ENCODE data around the gene EYA2.

DNA sequence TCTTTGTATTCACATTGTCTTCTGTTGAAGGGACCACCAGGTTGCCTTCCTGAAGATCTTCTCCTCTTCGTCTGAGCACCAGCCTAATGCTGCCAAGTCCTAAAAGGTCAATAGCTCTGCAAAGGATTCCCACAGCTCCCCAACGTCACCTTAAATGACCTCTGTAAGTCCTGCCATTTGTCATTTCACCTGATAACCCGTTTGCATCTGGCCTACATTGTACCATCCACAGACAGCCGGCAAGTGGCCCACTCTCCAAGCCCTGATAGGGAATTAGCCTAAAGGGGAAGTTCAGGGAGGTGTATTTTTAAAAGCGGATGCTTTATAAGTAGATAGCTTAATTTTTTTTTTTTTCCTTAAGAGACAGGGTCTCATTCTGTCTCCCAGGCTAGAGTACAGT is 334.0 kb downstream of the EYA2 start:
- TF ChIP-seq, protein P1, sequence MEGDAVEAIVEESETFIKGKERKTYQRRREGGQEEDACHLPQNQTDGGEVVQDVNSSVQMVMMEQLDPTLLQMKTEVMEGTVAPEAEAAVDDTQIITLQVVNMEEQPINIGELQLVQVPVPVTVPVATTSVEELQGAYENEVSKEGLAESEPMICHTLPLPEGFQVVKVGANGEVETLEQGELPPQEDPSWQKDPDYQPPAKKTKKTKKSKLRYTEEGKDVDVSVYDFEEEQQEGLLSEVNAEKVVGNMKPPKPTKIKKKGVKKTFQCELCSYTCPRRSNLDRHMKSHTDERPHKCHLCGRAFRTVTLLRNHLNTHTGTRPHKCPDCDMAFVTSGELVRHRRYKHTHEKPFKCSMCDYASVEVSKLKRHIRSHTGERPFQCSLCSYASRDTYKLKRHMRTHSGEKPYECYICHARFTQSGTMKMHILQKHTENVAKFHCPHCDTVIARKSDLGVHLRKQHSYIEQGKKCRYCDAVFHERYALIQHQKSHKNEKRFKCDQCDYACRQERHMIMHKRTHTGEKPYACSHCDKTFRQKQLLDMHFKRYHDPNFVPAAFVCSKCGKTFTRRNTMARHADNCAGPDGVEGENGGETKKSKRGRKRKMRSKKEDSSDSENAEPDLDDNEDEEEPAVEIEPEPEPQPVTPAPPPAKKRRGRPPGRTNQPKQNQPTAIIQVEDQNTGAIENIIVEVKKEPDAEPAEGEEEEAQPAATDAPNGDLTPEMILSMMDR (conservative IDR thresholded peaks at IDR 0.05; ENCODE audit: low read depth, low read length) = no peak
- TF ChIP-seq RAD21 (IDR thresholded peaks at IDR 0.05; ENCODE audit: low read length) = no peak
- TF ChIP-seq CEBPB (IDR thresholded peaks at IDR 0.05; ENCODE audit: low read depth, low read length) = no peak
- no peak for TF ChIP-seq POLR2A (IDR thresholded peaks at IDR 0.05; ENCODE audit: low read depth, low read length)
- no peak for TF ChIP-seq RFX5 (IDR thresholded peaks at IDR 0.05; ENCODE audit: low read depth, low read length)
- no peak for TF ChIP-seq BHLHE40 (IDR thresholded peaks at IDR 0.05; ENCODE audit: low read depth, low read length)
- no peak for TF ChIP-seq FOS (IDR thresholded peaks at IDR 0.05; ENCODE audit: low read depth, low read length)
- no peak for TF ChIP-seq CHD1 (IDR thresholded peaks at IDR 0.05; ENCODE audit: low read depth, low read length)
- TF ChIP-seq RCOR1 (IDR thresholded peaks at IDR 0.05; ENCODE audit: insufficient replicate concordance, low read length) = no peak
- TF ChIP-seq SMC3 (IDR thresholded peaks at IDR 0.05; ENCODE audit: low read depth, low read length) = no peak
- no peak for TF ChIP-seq MXI1 (IDR thresholded peaks at IDR 0.05; ENCODE audit: borderline replicate concordance, low read depth, low read length)

All from IMR-90 (cell line).